ENCODE measurements around the gene LEKR1.
"Not testable (repeated sequence)": the region's sequence is repeated elsewhere in the genome, so short reads cannot be mapped to it uniquely, and the experiment has no call there.

The LEKR1 gene

DNA sequence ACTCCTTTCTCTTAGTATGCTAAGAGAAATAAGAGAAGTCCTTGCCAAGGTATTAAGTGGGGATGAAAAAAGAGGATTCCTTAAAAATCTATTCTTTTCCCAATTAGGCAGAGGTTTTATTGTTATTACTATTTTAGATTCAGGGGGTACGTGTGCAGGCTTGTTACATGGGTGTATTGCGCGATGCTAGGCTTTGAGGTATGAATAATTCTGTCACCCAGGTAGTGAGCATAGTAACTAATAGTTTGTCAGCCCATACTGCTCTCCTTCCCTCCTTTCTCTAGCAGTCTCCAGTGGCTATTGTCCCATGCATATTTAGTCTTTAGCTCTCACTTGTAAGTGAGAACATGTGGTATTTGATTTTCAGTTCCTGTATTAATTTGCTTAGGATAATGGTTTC, 83.9 kb downstream of the LEKR1 start:
- DNase-seq: no peak

DNA sequence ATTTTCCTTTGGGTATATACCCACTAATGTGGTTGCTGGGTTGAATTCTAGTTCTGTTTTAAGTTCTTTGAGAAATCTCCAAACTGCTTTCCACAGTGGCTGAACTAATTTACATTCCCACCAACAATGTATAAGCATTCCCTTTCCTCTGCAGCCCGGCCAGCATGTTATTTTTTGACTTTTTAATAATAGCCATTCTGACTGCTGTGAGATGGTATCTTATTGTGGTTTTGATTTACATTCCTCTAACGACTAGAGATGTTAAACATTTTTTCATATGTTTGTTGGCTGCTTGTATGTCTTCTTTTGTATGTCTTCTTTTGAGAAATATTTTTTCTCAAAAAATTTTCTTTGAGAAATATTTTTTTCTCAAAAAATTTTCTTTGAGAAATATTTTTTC, 84.7 kb downstream of the LEKR1 start:
- not testable (repeated sequence) for DNase-seq

DNA sequence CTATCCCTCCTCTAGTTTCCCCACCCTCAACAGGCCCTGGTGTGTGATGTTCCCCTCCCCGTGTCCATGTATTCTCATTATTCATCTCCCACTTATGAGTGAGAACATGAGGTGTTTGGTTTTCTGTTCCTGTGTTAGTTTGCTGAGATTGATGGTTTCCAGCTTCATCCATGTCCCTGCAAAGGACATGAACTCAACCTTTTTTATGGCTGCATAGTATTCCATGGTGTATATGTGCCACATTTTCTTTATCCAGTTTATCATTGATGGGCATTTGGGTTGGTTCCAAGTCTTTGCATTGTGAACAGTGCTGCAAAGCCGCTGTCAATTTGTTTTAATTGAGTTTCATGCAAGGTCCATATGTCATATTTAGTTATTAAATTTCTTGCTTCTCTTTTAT, 88.1 kb downstream of the LEKR1 start:
- DNase-seq: not testable (repeated sequence)

DNA sequence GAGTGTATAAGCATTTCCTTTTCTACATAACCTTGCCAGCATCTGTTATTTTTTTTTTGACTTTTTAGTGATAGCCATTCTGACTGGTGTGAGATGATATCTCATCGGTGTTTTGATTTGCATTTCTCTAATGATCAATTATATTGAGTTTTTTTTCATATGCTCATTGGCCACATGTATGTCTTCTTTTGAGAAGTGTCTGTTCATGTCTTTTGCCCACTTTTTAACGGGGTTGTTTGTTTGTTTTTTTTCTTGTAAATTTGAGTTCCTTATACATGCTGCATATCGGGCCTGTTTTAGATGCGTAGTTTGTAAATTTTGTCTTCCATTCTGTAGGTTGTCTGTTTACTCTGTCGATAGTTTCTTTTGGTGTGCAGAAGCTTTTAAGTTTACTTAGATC, 89.2 kb downstream of the LEKR1 start:
- DNase-seq: no peak

- DNase-seq: no peak
Observed at GRCh38 chr3:156918746-156919145, 92.6 kb downstream of the LEKR1 start.

- no peak for DNase-seq
Observed at GRCh38 chr3:156919818-156920217, 93.7 kb downstream of the LEKR1 start.

- no peak for DNase-seq
Observed at GRCh38 chr3:156920399-156920798, 94.2 kb downstream of the LEKR1 start.

DNA sequence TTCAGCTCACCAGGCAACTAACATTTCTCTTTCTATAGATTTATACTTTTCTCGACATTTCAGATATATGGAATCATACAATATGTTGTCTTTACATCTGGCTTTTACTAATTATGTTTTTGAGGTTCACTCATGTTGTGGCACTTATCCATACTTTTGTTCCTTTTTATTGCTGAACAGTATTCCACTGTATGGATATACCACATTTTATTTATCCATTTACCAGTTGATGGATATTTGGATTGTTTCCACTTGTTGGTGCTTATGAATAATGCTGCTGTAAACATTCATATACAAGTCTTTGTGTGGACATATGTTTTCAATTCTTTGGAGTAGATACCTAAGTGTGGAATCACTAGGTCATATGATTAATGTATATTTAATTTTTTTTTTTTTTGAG, 97.2 kb downstream of the LEKR1 start:
- no peak for DNase-seq

- no peak for DNase-seq
Observed at GRCh38 chr3:156938724-156939123, 112.6 kb downstream of the LEKR1 start.

DNA sequence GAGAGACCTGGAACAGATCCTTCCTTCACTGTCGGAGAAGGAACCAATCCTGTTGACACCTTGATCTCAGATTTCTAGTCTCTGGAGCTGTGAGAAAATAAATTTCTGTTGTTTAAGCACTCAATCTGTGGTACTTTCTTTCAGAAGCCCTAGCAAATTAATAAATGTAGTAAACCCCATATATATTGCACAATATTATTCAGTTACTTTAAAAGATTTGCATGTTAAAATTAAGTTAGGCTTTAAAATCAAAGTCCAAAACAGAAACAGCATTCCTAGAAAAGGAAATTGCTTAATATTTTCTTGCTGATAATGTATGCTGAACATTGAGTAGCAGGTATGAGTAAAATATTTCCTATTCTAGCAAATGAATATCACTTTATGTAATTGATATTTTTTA, 113.2 kb downstream of the LEKR1 start:
- no peak for DNase-seq

DNA sequence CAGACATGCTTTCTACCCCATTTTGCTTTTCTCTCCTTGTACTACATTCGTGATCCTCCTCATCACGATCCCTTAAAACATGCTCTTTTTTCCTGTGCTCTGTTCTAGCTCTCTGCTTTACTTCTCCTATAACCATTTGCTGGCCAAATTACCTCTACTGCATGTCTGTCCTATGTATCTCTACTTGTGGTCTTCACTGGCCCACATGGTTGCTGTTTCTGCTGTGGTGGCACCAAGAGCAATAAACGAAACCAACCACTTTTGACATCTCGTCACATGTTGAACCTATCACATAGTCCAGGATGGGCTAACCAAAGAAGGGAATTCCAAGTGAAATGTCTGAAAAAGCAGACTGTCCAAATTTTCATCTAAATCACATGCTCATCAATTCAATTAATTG, 115.2 kb downstream of the LEKR1 start:
- no peak for DNase-seq

DNA sequence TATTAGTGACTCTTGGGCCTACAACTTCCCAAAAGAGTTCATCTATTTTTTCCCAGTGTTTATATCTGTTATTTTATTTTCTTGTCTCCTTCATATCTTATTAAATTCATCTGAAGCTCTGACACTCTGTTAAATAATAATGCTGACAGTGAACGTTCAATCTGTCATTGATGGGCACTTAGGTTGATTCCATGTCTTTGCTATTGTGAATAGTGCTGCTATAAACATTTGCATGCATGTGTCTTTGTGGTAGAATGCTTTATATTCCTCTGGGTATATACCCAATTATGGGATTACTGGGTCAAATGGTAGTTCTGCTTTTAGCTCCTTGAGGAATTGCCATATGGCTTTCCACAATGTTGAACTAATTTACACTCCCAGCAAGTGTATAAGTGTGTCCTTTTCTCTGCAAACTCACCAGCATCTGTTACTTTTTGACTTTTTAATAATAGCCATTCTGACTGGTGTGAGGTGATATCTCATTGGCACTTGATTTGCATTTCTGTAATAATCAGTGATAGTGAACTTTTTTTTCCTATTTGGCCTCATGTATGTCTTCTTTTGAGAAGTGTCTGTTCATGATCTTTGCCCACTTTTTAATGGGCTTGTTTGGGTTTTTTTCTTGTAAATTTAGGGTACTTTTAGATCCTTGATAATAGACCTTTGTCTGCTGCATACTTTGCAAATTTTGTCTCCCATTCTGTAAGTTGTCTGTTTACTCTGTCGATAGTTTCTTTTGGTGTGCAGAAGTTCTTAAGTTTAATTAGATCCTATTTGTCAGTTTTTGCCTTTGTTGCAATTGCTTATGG, 122.5 kb downstream of the LEKR1 start:
- DNase-seq: no peak

- DNase-seq: no peak
Observed at GRCh38 chr3:156952011-156952410, 125.9 kb downstream of the LEKR1 start.

DNA sequence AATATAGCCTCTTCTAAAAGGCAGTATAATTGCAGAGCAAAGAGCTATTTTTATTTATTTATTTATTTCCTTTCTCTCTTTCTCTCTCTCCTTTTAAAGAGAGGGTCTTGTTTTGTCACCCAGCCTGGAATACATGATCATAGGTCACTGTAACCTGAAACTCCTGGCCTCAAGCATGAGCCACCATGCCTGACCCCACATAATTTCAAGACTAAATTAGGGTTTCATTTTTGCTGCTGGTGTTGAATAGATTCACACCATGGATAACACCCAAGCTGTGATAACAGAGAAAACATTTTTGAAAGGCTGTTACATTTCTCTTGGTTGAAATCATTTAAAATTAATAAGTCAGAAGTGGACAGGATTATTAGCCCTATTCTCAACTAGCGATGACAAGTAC, 131.6 kb downstream of the LEKR1 start:
- no peak for DNase-seq

GRCh38 chr3:156963096-156963495, 136.9 kb downstream of the LEKR1 start:
- no peak for DNase-seq

DNA sequence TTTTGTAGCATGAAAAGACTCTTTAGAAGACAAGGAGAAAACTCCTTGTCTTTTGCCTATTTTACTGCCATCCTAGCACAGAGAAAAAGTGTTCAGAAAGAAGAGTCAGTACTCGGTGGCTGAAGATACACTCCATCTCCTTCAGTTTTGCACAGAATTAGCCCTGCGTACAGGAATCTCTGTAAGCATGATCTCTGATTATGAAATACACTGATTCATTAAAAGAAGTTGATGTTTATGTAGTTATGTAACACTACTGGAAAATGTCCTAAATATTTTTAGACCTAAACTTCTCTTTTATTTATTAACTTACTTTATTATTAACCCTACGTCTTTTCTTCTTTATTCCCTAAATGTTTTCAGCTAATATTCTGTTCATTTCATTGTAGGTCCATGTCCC, 138.4 kb downstream of the LEKR1 start:
- DNase-seq: no peak

- DNase-seq: not testable (repeated sequence)
Observed at GRCh38 chr3:156966349-156966748, 140.2 kb downstream of the LEKR1 start.

DNA sequence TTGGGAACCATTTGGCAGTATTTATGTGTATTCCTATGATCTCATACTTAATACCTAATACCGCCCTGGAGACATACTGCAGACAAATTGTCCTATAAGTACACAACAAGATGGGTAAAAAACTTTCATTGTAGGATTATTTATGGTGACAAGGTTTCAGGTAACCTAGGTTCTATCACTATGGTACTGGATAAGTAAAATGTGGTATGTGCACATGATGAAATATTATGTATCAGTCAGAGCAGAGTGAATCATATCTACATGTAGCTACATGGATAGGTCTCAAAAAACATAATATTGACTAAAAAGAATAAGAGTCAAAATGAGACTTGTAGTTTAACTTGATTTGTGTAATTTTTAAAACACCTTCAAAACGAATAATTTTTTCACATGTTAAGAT, 147.8 kb downstream of the LEKR1 start:
- DNase-seq: no peak

GRCh38 chr3:156974931-156975330, 148.8 kb downstream of the LEKR1 start:
- no peak for DNase-seq

DNA sequence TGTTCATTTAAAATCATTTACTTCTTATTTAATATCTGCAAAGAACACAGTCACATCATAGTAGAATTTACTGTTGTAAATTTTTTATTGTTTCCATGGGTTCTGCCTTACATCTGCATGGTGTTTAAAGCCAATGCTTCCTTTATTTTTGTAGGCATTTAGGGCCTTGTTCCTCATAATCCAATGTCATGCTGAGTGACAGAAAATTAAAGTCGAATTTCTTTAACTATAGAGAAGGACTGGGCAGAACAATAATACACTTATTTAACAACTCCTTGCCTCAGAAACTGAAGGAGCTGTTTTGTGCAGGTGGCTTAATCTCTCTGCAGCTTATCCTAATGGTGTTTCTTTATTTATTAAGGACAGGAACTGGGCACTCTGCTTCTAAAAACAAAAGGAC, 149.6 kb downstream of the LEKR1 start:
- no peak for DNase-seq

GRCh38 chr3:156976933-156977332, 150.8 kb downstream of the LEKR1 start:
- DNase-seq: no peak

DNA sequence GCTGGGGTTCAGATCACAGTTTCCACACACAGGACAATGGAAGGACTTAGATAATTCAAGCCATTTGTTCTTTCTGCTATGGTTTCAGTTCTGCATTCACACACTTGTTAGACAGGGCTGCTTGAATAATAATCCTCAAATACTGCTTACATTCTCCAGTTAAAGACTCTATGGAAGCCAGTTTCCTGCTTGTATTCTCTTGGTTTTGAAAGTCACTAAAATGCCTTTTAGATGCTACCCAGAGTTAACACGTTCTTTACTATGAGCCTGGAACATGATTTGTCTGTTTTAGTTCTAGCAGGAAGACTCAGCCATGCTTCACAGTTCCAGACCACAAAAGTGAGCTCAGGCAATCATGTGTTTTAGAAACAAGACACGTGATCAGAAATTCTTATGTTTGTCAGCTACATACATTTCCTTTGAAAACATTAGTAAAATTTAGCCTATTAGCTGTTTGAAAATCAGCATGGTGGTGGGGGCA, 152.4 kb downstream of the LEKR1 start:
- no peak for DNase-seq

DNA sequence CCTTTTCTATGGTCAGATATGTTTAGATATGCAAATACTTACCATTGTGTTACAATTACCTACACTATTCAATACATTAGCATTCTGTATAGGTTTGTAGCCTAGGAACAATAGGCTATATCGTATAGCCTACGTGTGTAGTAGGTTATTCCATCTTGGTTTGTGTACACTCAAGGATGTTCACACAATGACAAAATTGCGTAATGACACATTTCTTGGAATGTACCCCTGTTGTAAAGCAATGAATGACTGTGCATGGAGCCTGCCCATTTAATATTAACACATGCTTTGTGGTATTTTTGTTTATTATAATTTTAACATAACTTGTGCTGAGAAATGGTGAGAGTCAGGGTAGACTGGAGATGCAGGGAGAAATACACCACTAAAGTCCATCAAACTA, 154.9 kb downstream of the LEKR1 start:
- DNase-seq: no peak

DNA sequence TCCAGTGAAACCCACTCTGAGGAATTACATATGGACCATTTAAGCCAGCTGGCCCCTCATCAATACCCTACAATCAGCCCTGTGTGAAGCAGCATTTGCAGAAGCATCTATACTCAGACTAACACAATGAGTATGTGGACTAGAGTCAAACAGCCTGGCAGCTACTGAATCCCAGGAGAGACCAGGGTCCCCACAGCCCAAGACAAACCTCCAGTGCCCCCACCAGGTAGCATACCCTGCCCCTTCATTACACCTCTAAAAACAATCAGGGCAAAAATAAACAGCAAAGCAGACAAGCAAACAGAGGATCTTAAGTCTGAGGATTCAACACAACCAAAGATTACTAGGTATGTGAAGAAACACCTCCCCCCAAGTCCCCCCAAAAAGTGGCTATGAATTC, 157.4 kb downstream of the LEKR1 start:
- DNase-seq: no peak

- DNase-seq: no peak
Observed at GRCh38 chr3:156985711-156986110, 159.6 kb downstream of the LEKR1 start.
